K562 (cell line): ENCODE results near the gene ECSIT. TPM values are rescaled to one million over a fixed set of nuclear protein-coding genes. Genes with fewer than 3 reads are reported as not detected.
A peak's percentile ranks its signal among the peaks of the same experiment; 100 is the strongest.

ENCODE experiments used
- CBFA2T3 ChIP-seq: fragments of 450-650 bp; IDR thresholded peaks from 2 replicates; pipeline ENCODE4 v1.6.1; 2017
- CXXC5 ChIP-seq: fragments of 250-450 bp; sonication (Bioruptor Pico); IDR thresholded peaks from 2 replicates; pipeline ENCODE4 v1.8.0; 2022; ENCODE audit warnings: inconsistent platforms, mild to moderate bottlenecking, moderate library complexity
- MEF2A ChIP-seq: IDR thresholded peaks from 2 replicates; pipeline ENCODE4 v1.6.1; 2011; ENCODE audit warnings: low read depth, mild to moderate bottlenecking, low read length, moderate library complexity; ENCODE audit not compliant: control insufficient read depth
- PTTG1 ChIP-seq: fragments of 450-650 bp; IDR thresholded peaks from 2 replicates; pipeline ENCODE4 v1.6.1; 2016; ENCODE audit warnings: low read depth, mild to moderate bottlenecking, missing genetic modification characterization, missing compliant biosample characterization
- TCF7 ChIP-seq: sonication (generic); IDR thresholded peaks from 2 replicates; pipeline ENCODE4 v1.6.1; 2016; ENCODE audit warnings: antibody characterized with exemption, borderline replicate concordance
- ZNF780A ChIP-seq: fragments of 250-450 bp; sonication (Bioruptor Pico); IDR thresholded peaks from 2 replicates; pipeline ENCODE4 v1.5.0; 2021; ENCODE audit warnings: mild to moderate bottlenecking
- polyA plus RNA-seq, 8 experiments: library from polyadenylated mRNA; depleted of rRNA in 4 of 8; stranded (reverse) in 5 of 8; unstranded in 3 of 8; fragments of >200 nt; fragmentation: Nextera tagmentation in 2 of 8; fragmentation: Illumina TruSeq in 1 of 8; extraction: Ambion mirVana in 2 of 8; extraction: Trizol in 1 of 8; gene quantifications; 2 replicates each; pipeline versions ENCODE4 v1.2.1 to v1.2.3, GENCODE V29; 2011 to 2014; ENCODE audit warnings: inconsistent platforms in 1 of 8, missing spikeins in 1 of 8
- total RNA-seq, 7 experiments: library from RNA; depleted of rRNA in 6 of 7; stranded (reverse); fragments of >200 nt in 6 of 7; fragmentation: Illumina TruSeq in 2 of 7; extraction: Trizol in 2 of 7; gene quantifications; 2 replicates each; pipeline versions ENCODE4 v1.2.1 to v1.2.3, GENCODE V29; 2011 to 2021; ENCODE audit warnings: low replicate concordance in 1 of 7
- TF ChIP-seq, protein P1 (sequence below): fragments of 450-650 bp; IDR thresholded peaks from 2 replicates; pipeline ENCODE4 v1.6.1; 2016; ENCODE audit warnings: missing biosample characterization, missing genetic modification characterization
- TF ChIP-seq, protein P2 (sequence below): sonication (generic); formaldehyde crosslinking; IDR thresholded peaks from 2 replicates; pipeline ENCODE4 v1.8.1; 2023; ENCODE audit warnings: mild to moderate bottlenecking, missing genetic modification reagents
- TF ChIP-seq, protein P3 (sequence below): fragments of 450-650 bp; conservative IDR thresholded peaks from 2 replicates; pipeline ENCODE4 v1.6.1; 2016; ENCODE audit warnings: missing genetic modification characterization, low read depth, mild to moderate bottlenecking, control low read depth, missing compliant biosample characterization
- TF ChIP-seq, protein P4 (sequence below): fragments of 250-450 bp; sonication (Bioruptor Pico); IDR thresholded peaks from 2 replicates; pipeline ENCODE4 v1.8.0; 2021; ENCODE audit warnings: moderate library complexity, mild to moderate bottlenecking, inconsistent platforms
- TF ChIP-seq, protein P5 (sequence below): sonication (generic); formaldehyde crosslinking; IDR thresholded peaks from 2 replicates; pipeline ENCODE4 v1.8.0; 2022; ENCODE audit warnings: mild to moderate bottlenecking, missing genetic modification reagents, borderline replicate concordance
- TF ChIP-seq, protein P6 (sequence below): fragments of 450-650 bp; IDR thresholded peaks from one replicate; pipeline ENCODE4 v1.6.1; 2018; ENCODE audit warnings: mild to moderate bottlenecking, moderate library complexity; ENCODE audit not compliant: partially characterized antibody

Gene ECSIT
- total and polyA plus RNA-seq, 9 of the 15 experiments (the other 6 are each of a cell fraction or from before 2014, with no cell fraction given) = 1.1 to 82.5 (median 43.9) TPM

DNA sequence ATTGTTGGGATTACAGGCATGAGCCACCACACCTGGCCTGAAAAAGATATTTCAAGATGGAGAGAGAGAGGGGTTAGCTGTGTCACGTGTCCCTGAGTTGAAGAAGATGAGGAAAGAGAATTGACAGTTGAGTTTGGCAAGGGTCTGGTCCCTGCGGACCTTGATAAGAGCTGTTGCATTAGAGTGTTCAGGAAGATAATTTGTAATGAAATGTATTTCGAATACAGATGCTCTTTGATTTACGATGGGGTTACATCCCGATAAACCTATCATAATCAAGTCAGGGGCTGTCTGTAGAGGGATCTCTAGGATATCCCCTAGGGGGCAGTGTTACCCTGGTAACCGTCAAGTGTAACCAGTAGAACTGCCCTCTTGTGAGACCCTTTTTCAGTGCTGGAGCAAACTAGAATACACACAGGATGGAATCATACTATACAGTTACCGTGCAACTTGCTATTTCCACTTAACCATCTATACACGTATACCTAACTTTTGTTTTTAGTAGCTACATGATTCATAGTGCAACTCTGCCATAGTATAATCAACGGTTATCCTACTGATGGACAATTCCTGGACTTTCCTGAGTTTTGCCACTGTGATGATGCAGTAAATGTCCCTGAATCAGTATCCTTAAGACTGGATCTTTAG, 31.6 kb upstream of the ECSIT start (continued):
- TF ChIP-seq, protein P1, sequence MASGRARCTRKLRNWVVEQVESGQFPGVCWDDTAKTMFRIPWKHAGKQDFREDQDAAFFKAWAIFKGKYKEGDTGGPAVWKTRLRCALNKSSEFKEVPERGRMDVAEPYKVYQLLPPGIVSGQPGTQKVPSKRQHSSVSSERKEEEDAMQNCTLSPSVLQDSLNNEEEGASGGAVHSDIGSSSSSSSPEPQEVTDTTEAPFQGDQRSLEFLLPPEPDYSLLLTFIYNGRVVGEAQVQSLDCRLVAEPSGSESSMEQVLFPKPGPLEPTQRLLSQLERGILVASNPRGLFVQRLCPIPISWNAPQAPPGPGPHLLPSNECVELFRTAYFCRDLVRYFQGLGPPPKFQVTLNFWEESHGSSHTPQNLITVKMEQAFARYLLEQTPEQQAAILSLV = no peak
- TF ChIP-seq PTTG1 (tag) = no peak
- TF ChIP-seq MEF2A = peak; percentile 52; the same call in 1 of the 2 replicates
- no peak for TF ChIP-seq TCF7
- TF ChIP-seq ZNF780A (CRISPR knock-in tag) = no peak
- TF ChIP-seq, protein P2, sequence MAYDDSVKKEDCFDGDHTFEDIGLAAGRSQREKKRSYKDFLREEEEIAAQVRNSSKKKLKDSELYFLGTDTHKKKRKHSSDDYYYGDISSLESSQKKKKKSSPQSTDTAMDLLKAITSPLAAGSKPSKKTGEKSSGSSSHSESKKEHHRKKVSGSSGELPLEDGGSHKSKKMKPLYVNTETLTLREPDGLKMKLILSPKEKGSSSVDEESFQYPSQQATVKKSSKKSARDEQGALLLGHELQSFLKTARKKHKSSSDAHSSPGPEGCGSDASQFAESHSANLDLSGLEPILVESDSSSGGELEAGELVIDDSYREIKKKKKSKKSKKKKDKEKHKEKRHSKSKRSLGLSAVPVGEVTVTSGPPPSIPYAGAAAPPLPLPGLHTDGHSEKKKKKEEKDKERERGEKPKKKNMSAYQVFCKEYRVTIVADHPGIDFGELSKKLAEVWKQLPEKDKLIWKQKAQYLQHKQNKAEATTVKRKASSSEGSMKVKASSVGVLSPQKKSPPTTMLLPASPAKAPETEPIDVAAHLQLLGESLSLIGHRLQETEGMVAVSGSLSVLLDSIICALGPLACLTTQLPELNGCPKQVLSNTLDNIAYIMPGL (CRISPR knock-in tag) = no peak
- TF ChIP-seq, protein P3, sequence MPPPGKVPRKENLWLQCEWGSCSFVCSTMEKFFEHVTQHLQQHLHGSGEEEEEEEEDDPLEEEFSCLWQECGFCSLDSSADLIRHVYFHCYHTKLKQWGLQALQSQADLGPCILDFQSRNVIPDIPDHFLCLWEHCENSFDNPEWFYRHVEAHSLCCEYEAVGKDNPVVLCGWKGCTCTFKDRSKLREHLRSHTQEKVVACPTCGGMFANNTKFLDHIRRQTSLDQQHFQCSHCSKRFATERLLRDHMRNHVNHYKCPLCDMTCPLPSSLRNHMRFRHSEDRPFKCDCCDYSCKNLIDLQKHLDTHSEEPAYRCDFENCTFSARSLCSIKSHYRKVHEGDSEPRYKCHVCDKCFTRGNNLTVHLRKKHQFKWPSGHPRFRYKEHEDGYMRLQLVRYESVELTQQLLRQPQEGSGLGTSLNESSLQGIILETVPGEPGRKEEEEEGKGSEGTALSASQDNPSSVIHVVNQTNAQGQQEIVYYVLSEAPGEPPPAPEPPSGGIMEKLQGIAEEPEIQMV (tag) = no peak
- TF ChIP-seq, protein P4, sequence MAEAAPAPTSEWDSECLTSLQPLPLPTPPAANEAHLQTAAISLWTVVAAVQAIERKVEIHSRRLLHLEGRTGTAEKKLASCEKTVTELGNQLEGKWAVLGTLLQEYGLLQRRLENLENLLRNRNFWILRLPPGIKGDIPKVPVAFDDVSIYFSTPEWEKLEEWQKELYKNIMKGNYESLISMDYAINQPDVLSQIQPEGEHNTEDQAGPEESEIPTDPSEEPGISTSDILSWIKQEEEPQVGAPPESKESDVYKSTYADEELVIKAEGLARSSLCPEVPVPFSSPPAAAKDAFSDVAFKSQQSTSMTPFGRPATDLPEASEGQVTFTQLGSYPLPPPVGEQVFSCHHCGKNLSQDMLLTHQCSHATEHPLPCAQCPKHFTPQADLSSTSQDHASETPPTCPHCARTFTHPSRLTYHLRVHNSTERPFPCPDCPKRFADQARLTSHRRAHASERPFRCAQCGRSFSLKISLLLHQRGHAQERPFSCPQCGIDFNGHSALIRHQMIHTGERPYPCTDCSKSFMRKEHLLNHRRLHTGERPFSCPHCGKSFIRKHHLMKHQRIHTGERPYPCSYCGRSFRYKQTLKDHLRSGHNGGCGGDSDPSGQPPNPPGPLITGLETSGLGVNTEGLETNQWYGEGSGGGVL (CRISPR knock-in tag) = no peak
- TF ChIP-seq, protein P5, sequence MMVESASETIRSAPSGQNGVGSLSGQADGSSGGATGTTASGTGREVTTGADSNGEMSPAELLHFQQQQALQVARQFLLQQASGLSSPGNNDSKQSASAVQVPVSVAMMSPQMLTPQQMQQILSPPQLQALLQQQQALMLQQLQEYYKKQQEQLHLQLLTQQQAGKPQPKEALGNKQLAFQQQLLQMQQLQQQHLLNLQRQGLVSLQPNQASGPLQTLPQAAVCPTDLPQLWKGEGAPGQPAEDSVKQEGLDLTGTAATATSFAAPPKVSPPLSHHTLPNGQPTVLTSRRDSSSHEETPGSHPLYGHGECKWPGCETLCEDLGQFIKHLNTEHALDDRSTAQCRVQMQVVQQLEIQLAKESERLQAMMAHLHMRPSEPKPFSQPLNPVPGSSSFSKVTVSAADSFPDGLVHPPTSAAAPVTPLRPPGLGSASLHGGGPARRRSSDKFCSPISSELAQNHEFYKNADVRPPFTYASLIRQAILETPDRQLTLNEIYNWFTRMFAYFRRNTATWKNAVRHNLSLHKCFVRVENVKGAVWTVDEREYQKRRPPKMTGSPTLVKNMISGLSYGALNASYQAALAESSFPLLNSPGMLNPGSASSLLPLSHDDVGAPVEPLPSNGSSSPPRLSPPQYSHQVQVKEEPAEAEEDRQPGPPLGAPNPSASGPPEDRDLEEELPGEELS = no peak
- peak; percentile 98 for TF ChIP-seq CBFA2T3
- TF ChIP-seq CXXC5 (CRISPR knock-in tag) = 0 out of 2 replicates have a peak, but pooled peaks have one; percentile 50
- TF ChIP-seq, protein P6, sequence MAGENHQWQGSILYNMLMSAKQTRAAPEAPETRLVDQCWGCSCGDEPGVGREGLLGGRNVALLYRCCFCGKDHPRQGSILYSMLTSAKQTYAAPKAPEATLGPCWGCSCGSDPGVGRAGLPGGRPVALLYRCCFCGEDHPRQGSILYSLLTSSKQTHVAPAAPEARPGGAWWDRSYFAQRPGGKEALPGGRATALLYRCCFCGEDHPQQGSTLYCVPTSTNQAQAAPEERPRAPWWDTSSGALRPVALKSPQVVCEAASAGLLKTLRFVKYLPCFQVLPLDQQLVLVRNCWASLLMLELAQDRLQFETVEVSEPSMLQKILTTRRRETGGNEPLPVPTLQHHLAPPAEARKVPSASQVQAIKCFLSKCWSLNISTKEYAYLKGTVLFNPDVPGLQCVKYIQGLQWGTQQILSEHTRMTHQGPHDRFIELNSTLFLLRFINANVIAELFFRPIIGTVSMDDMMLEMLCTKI = no peak
